ENCODE measurements around the gene RSPO1.
"Not testable (repeated sequence)": the region's sequence is repeated elsewhere in the genome, so short reads cannot be mapped to it uniquely, and the experiment has no call there.

RSPO1 gene

DNA sequence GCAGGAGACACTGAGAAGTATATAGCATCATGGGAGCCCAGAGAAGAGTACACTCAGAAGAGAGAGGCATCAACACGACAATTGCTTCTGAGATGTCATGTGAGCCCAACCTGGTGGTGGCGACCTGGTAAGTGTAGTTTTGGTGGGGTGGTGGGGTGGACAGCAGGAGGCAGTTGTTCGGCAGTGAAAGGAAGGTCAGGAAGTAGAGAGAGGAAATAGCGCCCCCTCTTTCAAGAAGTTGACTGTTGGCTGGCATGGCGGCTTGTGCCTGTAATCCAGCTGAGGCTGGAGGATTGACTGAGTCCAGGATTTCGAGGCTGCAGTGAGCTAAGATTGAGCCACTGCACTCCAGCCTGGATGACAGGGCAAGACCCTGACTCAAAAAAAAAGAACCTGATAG, 12.6 kb downstream of the RSPO1 start:
- in situ Hi-C loops (cut with MboI; ENCODE audit: low sequenced_read_pairs) = no loop called here

DNA sequence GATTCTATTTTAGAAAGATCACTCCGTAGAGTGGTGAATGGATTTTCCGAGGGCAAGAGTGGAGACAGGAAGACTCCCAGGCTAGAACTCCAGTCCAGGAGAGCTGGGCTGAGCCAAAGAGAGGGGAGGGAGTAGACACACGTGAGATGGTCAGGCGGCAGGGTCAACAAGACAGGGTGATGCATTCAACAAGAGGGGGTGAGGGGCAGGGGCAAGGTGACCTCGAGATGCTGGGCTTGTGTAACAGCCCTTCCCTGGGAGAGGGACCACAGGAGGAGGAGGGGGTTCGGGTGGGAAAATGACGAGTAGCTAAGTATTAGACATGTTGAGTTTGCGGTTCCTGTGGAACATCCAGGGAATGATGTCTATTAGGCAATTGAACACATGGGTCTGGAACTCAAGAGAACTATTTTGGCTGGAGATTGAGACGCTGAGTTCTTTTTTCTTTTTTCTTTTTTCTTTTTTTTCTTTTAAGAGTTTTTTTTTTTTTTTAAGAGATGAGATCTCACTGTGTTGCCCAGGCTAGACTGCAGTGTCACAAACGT, 13.3 kb downstream of the RSPO1 start:
- in situ Hi-C loops (cut with MboI; ENCODE audit: low sequenced_read_pairs) = no loop called here

DNA sequence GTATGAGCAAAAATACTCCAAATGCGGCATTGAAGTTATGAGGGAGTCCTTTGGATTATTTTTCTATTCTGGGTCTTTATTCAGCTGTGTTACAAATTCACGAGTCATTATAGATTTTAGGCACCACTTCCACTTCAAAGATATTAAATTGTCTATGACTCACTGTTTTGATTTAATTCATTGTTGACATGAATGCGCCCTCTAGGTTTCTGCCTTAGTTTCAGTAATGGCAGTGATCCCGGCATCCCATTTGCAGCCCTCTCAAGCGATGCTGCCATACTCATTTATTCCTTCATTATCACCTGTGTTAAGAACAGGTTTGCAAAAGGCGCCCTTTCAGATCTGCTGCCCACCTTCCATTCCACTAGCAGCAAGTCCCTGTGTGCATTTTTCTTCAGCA, 14.0 kb downstream of the RSPO1 start:
- in situ Hi-C loops (cut with MboI; ENCODE audit: low sequenced_read_pairs) = no loop called here

DNA sequence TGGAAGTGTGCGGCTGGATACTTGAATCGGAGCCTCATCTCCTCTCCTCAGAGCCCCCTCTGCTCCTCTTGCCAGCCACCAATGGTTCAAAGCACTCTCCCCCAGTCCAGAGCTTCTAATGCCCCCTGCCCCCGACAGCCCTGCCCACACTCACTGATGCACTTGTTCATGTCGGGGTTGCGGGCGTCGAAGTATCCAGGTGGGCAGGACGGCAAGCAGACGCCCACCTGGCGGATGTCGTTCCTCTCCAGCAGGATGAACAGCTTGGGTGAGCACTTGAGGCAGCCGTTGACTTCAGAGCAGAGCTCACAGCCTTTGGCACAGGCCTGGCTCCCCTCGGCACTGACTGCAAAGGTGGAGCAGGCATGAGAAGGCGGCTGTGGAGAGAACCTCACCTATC, 18.4 kb downstream of the RSPO1 start:
- in situ Hi-C loops (cut with MboI; ENCODE audit: low sequenced_read_pairs) = no loop called here

DNA sequence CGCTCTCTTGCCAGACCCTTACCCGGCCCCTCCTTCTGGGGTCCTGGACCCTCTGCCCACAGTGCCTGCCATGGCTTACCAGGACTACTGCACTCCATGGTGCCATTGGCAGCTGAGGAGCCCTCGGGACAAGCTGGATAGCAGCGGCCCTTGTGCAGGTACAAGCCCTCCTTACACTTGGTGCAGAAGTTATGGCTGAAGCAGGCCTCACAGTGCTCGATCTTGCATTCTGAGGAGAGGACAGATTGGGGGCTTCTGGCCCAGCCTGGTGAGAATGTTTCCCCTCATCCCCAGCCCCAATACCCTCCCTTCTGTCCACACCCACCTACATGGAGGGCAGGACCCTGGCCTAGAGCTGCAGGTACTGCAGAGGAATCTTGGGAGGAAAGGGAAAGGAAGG, 20.6 kb downstream of the RSPO1 start:
- in situ Hi-C loops (cut with MboI; ENCODE audit: low sequenced_read_pairs) = no loop called here

DNA sequence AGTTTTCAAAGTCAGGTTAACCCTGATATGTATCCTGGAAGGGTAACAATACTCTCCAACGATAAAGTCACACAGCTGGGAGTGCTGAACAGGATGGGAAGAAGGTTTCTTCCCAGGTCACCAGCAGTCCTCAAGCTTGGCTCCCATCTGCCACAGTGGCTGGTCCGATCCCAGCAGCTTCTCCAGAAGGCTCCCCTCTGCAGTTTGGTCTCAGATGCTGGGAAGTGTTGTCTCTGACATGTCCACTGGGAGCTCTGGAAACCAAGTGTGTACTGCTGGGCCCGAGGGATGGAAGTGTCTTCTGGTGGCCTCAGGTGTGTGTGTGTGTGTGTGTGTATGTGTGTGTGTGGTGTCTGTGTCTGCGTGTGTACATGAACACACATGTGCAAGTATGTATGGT, 22.5 kb downstream of the RSPO1 start:
- in situ Hi-C loops (cut with MboI; ENCODE audit: low sequenced_read_pairs) = no loop called here

DNA sequence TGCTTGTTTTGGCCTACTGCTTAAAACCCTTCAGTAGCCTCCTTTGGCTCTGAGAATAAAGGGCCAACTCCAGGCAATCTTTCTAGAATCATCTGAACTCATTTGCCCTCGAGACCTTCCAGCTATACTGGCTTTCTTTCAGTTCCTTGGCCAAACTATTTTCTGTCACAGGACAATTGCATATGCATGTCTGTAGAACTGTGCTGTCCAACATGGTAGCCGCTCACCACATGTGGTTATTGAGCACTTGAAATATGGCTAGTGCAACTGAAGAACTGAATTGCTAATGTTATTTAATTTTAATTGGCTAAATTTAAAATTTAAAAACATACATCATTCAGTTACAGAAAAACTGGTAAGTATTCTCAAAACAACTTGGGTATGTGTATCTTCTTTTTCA, 24.7 kb downstream of the RSPO1 start:
- in situ Hi-C loops (cut with MboI; ENCODE audit: low sequenced_read_pairs) = no loop called here

DNA sequence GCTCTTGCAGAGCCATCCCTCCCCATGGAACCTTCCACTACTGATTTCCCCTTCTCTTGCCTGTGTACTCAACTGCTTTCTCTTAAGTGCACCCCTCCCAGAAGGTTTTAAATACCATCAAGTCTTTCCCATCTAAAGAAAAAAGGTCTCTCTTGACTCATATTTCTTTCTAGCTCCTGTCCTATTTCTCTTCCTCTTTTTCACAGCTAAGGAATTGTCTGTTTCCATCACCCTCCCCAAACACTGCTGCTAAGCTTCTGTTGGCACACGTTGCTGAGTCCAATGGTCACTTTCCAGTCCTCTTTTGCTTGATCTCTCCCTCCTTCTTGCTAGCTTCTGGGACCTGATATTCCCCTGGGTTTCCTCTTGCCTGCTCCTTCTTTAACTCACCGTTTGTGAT, 25.7 kb downstream of the RSPO1 start:
- in situ Hi-C loops (cut with MboI; ENCODE audit: low sequenced_read_pairs) = no loop called here

DNA sequence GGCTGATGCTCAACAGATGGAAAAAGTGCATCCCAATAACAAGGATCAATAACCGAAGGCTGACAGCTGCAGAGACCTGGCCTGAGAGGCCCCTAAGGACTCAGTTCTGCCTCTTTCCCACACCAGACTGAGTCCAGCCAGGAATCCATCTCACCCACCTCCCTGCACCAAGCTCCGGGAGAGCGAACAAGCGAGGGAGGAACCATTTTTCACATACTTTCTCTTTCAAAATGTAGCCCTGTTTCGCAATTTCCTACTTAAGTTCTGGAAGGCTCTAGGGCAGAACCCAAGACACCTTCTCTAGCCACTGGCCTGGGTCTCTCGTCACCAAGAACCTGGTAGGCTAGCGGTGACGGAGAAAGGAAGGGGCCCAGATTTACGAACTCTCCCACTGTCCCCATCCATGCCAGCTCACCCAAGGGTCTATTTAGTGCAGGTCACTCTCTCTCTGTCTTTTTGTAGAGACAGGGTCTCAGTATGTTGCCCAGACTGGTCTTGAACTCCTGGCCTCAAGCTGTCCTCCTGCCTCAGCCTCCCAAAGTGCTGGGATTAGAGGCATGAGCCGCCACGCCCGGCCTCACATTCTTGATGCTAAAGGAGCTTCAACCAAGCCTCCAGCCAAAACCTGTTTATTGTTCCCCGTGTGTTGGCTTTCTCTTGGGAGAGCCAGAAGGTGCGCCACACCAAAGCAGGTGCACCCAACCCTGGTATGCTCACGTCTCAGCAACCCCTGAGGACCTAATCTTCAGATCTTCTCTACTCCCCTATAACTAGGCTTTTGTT, 28.0 kb downstream of the RSPO1 start:
- in situ Hi-C loops (cut with MboI; ENCODE audit: low sequenced_read_pairs) = no loop called here

DNA sequence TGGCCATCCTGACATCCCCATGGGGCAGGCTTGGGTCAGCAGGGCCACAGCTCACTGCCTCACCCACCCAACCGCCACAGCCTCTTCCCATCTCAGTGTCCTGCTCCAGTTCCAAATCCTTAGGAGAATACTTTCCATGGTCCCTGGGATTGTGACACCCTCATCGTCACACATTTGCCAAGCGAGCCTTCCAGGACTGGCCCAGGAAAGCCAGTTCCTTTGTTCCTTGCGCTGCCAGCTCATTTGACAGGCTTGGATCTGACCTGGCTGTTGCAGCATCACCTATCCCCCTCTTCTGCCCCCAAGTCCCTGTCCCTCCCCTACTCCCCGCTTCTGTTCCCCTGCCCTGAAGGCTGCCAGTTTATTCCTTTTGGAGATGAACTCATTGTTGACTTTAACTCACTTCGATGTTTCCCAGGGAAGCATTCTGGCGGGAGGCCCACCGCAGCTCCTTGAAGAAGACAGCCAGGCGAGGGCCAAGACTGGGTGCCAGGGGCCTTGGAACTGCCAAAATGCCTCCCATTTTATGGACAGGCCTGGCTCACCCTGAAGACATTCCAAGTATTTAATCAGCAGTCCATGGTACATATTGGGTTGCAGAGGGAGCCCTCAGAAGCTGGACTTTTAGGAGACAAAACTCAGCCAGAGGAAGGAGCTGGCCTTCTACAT, 28.8 kb downstream of the RSPO1 start:
- in situ Hi-C loops (cut with MboI; ENCODE audit: low sequenced_read_pairs) = no loop called here

DNA sequence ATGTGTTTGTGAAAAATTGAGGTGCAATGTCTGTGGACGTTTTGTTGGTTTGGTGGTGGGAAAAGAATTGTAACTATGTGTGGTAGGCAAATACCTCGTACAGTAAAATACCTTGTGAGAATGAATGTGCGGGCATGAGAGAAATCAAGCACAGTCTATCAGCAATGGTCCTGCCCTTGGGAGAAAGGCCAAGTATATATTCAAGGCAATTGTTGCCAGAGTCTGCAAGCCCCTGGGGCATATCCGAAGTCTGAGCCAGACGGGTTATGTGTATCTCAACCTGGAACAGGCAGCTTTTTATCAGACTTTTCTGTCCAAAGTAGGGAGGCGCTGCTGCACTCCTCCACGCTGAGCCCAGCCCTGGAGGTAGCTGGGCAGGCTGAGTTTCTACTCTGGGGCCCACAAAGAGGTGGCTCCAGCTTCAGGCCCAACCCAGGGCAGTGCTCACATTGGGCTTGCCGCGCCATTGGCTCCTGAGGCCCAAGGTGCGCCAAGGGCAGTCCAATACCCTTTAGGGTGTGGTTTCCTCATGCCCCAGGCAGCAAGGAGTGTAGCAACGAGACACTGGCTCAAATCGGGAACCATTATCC, 29.5 kb downstream of the RSPO1 start:
- in situ Hi-C loops (cut with MboI; ENCODE audit: low sequenced_read_pairs) = no loop called here

DNA sequence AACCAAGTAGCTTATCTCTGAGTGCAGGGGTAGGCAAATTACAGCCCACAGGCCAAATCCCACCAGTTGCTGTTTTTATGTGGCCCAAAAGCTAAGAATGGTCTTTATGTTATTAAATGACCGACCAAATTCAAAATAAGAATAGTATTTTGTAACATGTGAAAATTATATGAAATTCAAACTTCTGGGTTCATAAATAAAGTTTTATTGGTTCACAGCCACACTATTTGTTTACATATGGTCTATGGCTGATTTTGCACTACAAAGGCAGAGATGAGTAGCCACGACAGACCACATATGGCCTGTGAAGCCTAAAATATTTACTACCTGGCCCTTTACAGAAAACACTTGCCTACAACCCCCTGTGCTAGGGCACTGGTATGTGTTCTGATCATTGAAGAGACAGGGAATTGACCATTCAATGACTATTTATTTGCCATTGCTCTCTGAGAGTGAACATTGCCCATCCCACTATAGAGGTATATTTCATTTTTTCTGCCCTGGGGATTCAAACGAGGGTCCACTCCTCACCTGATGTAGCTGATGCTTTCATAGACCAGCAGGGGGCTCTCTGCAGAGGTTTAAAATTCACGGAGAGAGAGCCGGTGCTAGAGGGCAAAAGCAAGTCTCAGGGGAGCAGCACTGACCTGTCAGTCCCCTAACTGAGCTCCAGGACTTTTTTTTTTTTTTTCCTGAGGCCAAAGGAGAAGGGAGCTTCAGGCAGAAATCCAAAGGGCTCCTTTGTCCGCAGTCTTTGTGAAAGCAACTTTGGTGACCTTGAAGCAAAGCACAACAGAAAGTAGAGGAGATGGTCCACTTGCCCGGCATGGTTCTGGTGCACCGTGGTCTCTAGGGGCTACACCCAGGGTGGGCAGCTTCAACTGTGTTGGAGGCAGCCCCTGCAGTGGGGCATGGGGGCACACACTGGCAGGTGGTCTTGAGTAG, 31.7 kb downstream of the RSPO1 start:
- in situ Hi-C loops (cut with MboI; ENCODE audit: low sequenced_read_pairs) = no loop called here

DNA sequence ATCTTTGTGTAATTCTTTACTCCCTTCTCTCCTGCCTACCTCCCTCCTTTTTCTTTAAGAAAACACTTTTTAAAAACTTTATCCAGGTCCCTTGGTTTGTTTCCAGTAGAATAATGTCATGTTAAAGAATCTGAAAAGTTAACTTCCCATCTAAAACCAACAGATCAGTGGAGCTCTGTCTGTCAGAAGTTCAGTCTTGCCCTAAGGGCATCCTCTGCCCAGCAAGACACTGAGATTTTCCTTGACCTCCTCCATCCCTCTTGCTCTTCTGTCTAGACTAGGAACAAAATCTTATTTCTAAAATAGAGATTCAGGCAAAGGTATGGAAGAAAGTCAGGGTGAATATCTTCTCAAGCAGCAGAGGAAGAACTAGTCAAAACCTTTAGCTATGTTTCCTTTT, 33.3 kb downstream of the RSPO1 start:
- in situ Hi-C loops (cut with MboI; ENCODE audit: low sequenced_read_pairs) = no loop called here

DNA sequence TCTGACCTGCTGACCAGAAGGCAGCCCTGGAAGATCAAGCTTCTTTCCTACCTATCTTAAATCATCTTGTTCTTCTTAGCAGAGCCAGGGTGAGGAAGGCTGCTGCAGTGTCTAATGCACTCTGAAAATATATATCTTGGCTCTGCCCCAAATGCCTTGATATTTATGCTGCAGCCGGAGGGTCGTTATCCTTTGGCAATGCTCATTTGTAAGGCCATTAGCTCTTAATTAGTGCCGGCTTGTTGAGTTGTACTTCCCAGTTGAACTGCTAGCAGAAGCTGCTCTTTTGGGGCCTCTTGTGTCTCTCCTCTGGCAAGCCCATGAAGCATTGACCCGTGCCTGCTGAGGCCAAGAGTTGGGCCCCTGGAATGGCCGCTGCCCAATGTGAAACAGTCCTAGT, 34.8 kb downstream of the RSPO1 start:
- in situ Hi-C loops (cut with MboI; ENCODE audit: low sequenced_read_pairs) = no loop called here

DNA sequence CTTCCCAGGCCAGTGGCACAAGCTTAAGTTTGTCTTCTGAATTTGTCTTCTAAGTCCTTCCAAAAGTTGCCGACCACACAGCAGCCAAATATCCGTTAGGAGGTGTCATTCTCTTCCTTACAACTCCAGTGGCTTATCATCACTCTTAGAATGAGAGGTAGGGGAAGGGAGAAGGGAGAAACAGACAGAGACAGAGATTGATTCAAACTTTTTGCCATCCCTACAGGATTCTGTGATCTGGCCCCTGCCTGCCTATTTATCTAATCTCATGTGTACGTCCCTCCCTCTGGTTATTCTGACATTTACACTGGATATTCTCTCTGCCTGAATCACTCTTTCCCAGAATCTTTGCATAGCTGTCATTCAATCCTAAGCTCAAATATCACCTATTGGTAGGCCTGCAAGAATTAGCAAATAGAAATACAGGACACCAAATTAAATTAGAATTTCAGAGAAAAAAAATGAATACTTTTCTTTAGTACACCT, 38.5 kb downstream of the RSPO1 start:
- in situ Hi-C loops (cut with MboI; ENCODE audit: low sequenced_read_pairs) = no loop called here

DNA sequence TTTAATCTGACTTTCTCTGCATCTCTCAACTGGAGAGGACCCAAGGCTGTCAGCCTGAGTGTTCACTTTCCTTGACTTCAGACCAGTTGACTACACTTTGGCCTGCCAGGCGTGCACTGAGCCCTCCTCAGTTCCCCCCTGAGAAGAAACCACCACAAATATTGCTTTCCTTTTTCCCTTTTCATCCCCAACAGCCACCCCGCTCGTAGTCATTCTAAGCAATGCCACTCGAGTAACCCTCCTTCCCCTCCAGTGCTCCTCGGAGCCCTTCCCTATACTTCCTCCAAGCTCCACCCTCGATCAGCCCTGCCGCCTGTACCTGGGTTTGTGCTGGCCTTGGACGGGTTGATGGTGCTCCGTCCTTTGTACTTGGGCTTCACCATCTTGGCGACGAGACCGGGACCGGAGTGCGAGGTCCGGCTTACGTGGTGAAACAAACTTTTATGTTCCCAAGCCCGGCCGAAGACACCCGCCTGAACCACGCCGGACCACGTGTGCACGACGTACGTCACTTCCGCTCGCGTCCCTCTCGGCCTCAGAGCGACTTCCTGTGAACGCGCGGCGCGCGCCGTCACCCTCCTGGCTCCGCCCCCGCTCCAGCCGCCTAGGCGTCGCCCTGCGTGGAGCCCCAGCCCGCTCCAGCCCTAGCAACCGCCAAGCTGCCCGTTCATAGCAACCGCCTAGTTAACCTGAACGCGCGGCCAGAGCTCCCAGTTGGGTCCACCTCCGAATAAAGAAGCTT, 39.1 kb downstream of the RSPO1 start, which contains the start of gene GNL2:
GNL2 (minus strand) TSS at position 498 of the 742 bp plus-strand sequence; CDS start at position 383, 115 bp downstream.
- in situ Hi-C loops (cut with MboI; ENCODE audit: low sequenced_read_pairs) = no loop called here

DNA sequence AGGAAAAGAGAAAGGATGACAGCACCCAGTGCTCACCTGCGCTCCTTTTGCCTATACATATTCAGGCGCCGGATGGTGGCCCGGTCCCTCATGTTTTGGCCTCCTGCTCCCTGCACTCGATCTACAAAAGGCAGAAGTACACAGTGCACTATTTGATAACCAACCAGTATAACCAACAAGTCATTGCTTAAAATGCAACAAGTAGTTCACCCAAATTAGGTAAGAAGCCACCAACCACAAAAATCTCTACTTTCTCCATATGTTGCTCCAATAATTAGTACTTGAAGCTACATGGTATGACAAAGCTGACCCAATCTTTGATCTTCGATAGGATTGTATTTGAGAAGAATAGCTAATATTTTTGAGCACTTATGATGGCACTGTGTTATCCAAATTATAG, 41.0 kb downstream of the RSPO1 start:
- in situ Hi-C loops (cut with MboI; ENCODE audit: low sequenced_read_pairs) = no loop called here

DNA sequence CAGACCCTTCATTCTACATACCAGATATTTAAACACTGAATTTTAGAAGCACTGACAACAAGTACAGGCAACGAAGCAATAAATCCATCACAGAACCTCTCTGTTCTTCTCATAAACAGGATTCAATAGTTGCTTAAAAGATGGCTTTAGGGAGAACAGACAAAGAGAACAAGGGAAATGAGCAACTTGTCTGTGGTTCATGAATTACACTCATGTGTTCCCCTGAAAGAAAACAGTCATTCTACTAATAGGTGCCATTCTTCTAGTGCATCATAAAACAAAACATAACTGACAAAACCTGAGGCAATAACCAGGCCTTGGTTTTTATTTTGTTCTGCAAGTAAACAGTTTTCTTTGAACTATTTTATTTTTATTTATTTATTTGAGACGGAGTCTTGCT, 45.8 kb downstream of the RSPO1 start:
- in situ Hi-C loops (cut with MboI; ENCODE audit: low sequenced_read_pairs) = no loop called here

DNA sequence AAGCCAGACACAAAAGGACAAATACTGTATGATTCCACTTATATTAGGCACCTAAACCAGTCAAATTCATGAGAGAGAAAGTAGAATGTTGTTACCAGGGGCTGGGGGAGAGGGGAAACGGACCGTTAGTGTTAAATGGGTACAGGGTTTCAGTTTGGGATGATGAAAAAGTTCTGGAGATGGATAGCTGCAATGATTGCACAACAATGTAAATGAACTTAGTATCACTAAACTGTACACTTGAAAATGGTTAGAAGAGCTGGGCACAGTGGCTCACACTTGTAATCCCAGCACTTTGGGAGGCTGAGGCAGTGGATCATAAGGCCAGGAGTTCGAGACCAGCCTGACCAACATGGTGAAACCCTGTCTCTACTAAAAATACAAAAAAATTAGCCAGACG, 50.1 kb downstream of the RSPO1 start:
- in situ Hi-C loops (cut with MboI; ENCODE audit: low sequenced_read_pairs) = not testable (repeated sequence)

DNA sequence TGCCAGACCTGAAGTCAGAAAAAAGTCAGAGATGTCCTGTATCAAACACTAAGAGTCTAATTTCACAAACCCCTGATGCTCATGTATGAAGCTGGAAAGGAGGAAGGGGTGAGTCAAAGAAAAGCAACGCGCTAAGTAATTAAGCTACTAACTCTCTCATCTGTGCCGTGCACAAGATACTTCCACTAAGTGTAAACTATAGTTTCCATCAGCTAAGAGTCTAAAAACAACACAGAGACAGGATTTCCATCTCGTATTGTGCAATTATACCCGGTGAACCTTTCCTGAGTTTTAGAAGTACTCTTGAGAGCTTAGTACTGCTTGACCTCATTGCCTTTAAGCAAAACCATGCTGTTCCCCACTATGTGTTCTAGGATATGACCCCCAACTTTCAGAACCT, 59.0 kb downstream of the RSPO1 start:
- in situ Hi-C loops (cut with MboI; ENCODE audit: low sequenced_read_pairs) = no loop called here

Data from HL-60/S4 treated with phorbol 12-myristate 13-acetate at 8.2 ng/mL for 4 days and 3 days (cell line).